Astrocyte (in vitro differentiated cells and primary cell): ENCODE results near the gene SLCO4A1.

ENCODE experiments used
- CTCF ChIP-seq: IDR thresholded peaks from 2 replicates; pipeline ENCODE4 v1.5.1; 2011; ENCODE audit warnings: low read depth, mild to moderate bottlenecking, inconsistent platforms, low read length, moderate library complexity; ENCODE audit not compliant: insufficient read depth
- EZH2 ChIP-seq: IDR thresholded peaks from 2 replicates; pipeline ENCODE4 v1.6.1; 2012; ENCODE audit warnings: mild to moderate bottlenecking, low read length, inconsistent platforms; ENCODE audit not compliant: insufficient read depth

- TF ChIP-seq CTCF = no peak
- TF ChIP-seq EZH2 = no peak
These were observed 62.1 kb downstream of the SLCO4A1 start for GRCh38 chr20:62704341-62704948.
